DMS 273 (cell line): ENCODE results near the gene HPCAL1.
"Not testable (repeated sequence)": the region's sequence is repeated elsewhere in the genome, so short reads cannot be mapped to it uniquely, and the experiment has no call there.

ENCODE experiments used
- DNase-seq: peaks from one replicate; lab custom pipeline; 2025; ENCODE audit not compliant: unreplicated experiment; lab: John Stamatoyannopoulos, UW

The HPCAL1 gene

DNA sequence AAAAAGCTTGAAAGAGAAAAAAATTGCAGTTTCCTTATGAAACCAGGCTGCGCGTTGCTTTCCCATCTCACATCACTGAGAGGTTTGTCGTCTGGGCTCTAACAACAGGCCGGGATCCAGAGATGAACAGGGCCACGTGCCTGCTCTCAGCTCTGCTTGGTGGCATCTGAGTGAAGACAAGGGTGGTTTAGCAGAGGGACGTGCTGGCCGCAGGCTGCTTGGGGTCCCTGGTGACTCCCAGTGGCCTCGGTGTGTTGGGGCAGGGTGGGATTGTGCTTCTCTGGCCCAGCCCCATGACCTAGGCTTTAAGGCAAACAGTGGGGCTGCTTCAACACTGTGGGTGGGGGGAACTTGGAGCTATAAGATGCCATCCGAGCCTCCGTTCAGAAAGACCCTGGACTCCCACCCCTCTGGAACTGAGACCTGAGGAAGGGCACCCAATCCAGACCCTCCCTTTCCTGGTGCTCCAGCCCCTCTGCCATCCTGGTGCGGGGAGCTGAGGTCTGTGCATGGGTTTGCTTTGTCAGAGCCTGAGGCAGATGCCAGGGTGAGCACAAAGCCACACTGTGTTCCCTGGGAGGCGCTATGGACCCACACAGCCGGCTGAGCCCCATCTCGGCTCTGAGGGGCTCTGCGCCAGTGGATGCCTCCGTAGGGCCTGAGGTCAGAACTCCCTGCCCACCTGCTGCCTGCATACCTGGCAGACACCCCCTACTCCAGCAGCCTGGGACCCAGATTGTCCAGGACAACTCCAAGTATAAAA, 18.4 kb upstream of the HPCAL1 start:
- DNase-seq: no peak

DNA sequence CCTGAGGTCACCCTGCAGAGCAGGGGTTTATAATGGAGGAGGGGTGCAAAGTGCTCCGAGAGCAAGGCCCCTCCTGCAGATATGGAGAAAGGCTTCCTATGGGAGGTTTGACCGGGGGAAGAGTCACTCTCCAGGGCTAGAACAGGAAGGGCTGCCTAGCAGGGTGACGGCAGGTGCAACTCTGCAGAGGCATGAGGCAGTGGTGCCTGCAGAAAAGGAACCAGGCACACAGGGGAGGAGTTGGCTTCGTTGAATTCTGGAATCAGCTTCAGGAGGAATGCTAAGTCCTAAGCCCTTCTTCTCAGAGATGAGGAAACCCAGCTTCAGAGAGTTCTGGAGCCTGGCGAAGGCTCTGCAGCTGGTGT, 17.5 kb upstream of the HPCAL1 start:
- DNase-seq: no peak

DNA sequence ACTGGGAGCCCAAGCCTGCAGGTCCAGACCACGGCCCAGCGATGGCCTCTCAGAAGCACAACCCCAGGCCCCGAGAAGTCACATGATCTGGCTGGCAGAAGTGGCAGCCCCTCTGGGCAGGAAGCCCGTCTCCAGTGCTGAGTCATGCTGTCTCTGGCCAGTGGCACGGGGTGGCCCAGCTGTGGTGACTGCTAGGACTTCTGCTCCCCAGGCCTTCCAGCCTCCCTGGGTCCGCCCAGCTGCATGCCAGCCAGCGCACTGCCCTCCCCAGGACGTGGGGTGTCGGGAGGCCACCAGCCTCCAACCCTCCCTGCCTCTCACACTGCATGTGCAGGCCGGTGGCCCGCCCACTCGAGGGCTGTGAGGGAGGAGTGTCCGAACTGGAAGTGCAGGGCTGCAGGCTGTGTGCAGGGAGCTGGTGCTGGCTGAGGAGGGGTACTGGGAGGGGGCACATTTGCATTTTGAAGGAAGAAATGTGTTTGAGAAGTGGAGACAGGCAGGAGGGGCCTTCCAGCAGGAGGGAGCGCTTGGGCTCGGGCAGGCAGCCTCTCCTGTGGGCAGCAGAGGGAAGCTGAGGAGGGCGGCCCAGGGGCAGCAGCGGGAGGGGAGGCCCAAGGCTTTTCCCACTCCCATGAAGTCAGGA, 17.0 kb upstream of the HPCAL1 start:
- DNase-seq: peak; percentile 62

DNA sequence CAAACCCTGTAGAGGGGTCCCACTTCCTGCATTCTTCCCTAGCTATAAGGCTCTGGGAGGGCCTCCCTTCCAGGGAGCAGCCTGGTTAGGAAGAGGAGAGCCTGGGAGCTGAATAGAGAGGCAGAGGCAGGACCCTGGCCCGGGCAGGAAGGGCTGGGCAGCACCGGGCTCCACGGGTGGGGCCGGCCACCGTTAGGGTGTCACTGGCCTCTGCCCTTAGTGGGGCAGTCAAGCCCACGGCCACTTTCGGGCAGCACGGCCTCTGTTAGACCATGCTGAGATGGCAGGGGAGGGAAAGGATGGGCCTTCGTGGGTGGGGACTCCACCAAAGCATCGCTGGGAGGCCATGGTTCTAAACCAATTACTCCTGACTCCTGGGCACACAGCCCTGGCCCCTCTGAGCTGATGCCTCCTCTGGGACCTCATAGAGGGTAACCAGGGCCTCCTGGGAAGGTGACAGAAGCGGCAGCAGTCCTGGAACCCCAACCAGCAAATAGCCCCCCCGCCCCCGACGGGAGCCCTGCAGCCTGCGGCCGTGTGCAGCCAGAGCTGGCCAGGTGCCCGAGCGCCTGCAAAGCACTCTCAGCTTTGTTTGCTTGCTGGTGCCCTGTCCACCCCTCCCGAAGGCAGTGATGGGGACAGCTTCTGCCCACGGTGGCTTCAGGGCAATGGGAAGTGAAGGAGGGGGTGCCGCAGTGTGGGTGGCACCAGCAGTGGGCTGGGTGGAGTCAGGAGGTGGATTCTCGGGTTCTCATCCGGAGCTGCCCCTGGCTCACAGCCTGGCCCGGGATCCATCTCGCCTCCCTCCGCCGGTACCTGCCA, 16.3 kb upstream of the HPCAL1 start:
- DNase-seq: no peak

DNA sequence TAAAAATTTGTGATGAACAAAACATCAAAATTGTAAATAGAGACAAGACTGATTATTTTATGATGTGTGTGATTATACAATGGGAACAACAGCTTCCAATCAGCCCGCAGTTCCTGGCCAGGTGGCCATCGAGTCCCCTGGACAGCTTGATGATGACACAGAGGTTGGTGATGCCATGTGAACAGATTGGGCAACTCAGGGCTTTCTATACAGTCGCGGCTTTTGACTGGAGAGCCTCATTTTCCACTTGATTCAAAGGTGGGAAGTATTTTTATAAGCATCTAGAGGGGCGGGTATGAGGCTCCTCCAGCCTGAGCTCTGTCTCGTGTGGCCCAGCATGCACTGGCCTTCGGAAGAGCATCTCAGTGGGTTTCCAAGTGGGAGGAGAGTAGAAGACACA, 14.9 kb upstream of the HPCAL1 start:
- no peak for DNase-seq

DNA sequence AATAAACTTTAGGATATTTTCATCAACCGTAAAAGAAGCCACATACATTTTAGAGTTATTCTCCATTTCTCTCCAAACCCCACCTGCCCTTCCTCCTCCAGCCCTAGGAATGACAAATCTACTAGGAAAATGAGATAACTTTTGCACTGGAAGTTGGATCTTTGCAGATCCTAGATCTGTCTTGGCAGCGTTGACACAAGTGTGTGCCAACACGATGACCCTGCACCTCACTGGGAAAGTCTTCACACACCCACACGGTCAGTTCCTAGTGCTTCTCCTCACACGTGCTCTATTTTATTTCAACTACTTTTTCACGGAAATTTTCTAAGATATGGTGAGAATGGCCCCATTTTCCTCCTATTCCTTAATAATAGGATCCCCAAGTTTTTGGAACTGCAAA, 14.1 kb upstream of the HPCAL1 start:
- no peak for DNase-seq

DNA sequence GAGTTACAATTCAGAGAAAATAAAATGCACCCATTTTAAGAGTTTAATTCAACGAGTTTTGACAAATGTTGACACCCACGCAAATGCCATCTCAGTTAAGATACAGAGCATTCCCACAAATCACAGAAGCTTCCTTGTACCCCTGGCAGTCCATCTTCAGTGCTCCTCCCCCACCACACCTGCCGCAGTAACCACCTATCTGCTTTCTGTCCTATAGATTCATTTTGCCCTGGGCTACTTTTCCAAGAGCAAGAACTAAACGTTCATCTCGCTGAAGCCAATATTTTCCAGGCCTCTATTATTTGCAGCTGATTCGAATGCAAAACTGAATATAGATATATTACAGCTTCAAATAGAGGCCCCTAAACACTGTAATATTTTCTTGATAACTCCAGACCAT, 13.4 kb upstream of the HPCAL1 start:
- no peak for DNase-seq

DNA sequence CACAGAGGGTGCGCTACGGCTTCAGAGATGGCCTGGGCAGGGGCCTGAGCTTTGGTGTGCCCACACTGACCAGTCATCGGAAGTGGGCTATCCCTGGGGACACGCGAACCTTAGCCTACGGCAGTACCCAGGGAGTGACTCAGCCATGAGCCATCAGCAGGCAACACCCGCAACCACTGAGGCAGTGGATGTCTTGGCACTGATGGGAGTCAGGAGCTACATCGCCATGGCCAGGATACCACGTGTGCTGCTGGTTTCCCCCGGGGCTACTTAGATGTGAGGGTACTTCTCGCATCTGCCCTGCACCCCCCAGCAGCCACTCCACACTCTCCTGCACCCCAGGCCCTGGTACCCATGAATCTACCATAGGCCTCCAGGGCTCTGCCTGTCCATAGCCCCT, 12.8 kb upstream of the HPCAL1 start:
- no peak for DNase-seq

DNA sequence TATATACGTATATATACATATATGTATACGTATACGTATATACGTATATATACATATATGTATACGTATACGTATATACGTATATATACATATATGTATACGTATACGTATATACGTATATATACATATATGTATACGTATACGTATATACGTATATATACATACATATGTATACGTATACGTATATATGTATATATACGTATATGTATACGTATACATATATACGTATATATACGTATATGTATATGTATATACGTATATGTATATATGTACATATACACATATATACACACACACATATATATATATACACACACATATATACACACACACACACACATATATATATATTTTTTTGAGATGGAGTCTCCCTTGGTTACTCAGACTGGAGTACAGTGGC, 11.3 kb upstream of the HPCAL1 start:
- DNase-seq: not testable (repeated sequence)

DNA sequence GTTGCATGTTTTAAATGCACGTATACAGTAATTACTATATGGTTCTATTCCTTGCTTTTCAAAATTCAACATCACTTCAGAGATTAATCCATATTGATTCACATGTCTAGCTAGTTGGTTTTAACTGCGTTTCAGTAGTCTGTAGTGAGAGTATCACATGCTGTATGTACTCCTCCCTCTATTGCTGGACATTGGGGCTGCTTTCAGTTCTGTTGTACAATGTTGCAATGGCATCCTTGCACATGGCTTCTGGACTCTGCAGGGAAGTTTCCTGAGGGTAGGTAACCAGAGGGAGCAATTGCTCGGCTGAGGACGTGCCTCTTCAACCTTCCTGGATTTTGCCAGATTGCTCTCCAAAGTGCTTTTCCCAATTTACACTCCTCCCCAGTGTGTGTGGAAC, 10.7 kb upstream of the HPCAL1 start:
- no peak for DNase-seq

DNA sequence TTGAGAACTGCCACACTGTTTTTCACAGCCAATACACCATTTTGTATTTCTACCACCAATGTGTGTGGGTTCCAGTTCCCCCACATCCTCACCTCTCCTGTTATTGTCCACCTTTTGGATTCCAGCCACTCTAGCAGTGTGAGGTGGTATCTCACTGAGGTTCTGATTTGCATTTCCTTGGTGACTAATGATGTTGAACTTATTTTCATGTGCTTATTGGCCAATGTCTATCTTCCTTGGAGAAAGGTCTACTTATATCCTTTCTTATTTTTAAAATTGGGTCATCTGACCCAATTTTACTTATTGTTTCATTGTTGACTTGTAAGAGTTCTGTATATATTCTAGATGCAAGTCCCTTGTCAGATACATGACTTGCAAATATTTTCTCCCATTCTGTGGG, 9.1 kb upstream of the HPCAL1 start:
- DNase-seq: no peak

DNA sequence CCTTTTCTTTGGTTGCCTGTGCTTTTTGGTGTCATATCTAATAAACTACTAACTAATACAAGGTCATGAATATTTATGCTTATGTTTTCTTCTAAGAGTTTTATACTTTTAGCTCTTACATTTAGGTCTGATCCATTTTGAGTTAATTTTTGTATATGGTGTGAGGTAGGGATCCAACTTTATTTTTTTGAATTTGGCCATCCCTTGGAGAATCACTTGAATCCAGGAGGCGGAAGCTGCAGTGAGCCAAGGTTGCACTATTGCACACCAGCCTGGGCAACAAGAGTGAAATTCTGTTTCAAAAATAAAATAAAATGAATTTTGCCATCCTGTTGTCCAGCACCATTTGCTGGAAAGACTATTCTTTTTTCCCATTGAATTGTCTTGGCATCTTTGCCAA, 8.6 kb upstream of the HPCAL1 start:
- DNase-seq: no peak

DNA sequence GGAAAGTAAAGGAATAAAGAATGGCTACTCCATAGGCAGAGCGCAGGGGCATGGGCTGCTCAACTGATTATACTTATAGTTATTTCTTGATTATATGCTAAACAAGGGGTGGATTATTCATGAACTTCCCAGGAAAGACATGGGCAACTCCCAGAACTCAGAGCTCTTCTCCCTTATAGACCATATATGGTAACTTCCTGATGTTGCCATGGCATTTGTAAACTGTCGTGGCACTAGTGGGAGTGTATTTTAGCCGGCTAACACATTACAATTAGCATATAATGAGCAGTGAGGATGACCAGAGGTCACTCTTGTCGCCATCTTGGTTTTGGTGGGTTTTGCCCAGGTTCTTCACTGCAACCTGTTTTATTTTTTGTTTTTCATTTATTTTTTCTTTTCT, 7.1 kb upstream of the HPCAL1 start:
- DNase-seq: not testable (repeated sequence)

DNA sequence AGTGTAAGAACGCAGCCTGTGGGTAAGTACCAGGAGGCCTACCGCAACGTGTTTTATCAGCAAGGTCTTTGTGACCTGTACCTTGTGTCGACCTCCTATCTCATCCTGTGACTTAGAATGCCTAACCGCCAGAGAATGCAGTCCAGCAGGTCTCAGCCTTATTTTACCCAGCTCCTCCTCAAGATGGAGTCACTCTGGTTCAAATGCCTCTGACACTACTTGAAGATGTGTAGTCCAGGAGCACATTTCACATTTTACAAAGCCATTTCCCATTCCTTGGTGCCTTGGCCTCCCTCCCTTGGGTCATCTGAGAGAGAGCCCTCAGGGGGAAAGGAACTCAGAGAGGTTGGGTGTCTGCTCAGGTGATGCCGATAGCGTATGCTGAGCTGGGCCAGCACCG, 6.6 kb upstream of the HPCAL1 start:
- no peak for DNase-seq

DNA sequence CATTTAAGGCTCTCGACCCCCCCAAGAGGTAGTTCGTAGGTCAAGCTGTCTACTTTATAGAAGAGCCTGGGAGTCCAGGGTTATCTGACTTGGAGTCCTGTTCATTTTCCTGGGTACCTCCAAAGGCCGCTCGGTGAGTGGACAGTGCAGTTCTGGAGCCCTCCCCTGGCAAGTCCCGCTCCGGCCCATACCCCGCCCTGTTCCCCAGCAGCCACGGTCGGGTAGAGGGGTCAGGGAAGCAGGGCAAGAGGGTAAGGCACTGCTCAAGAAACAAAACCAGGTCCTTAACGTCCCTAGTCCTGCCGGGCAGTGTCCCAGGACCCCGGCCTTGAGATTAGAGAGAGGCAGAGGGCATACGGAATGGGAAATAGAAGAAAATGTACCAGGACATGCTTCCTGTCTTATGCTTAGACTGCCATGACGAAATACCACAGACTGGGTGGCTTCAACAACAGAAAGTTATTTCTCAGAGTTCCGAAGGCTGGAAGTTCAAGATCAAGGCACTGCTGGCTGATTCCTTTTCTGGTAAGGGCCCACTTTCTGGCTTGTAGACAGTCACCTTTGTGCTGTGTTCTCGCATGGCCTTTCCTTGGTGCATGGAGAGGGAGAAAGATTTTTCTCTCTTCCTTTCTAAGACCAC, 5.4 kb upstream of the HPCAL1 start:
- no peak for DNase-seq

DNA sequence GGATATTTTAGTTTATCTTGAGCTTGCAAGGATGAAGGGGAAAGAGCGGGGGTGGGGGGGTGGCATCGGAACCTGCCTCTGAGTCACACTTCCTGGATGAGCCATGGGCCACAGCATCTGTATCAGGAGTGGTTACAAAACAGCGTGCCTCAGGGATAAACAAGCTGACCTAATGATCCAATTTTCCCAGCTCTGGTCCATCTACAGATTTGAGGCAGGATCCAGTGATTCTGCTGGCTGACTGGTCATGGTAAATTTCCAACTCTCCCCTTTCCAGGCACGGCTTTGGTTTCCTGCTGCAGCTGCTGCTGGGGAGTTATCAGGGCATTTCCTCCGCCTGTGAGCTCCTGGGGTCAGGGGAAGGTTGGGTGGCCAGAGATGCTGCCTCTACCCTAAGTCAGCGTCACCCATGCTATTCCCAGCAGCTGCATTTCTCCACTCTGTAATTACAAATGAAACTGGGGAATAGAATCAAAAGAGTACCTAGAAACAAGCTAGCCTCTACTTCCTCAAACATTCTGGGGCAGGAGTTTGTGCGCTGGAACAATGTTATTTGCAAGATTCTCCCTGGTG, 4.7 kb upstream of the HPCAL1 start:
- DNase-seq: no peak

DNA sequence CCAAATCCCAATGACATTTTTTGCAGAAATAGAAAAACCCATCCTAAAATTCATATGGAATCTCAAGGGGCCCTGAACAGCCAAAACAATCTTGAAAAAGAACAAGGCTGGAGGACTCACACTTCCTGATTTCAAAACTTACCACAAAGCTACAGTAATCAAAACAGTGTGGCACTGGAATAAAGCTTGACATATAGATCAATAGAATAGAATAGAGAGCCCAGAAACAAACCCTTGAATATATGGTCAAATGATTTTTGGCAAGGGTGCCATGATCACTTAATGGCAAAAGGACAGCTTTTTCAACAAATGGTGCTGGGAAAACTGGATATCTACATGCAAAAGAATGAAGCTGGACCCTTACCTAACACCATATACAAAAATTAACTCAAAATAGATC, 3.9 kb upstream of the HPCAL1 start:
- DNase-seq: not testable (repeated sequence)

DNA sequence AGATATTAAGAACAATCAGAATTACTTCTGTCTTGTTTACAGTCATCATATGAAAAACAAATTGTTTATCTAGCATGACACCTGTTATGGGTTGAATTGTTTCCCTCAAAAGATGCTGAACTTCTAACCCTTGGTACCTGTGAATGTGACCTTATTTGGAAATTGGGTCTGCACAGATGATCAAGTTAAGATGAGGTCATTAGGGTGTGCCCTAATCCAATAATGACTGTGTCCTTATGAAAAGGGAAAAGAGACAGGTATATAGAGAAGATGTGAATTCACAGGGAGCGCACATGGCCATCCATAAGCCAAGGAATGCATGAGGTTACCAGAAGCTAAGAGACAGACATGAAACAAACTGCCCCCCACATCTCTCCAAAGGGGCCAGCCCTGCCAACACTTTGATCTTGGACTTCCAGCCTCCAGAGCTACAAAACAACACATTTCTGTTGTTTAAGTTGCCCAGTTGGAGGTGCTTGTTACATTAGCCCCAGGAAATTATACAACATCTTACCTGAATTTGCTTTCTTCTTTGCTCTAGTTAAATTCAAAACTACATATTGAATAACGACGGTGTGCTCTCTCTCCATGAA, 2.3 kb upstream of the HPCAL1 start:
- peak; percentile 27 for DNase-seq

DNA sequence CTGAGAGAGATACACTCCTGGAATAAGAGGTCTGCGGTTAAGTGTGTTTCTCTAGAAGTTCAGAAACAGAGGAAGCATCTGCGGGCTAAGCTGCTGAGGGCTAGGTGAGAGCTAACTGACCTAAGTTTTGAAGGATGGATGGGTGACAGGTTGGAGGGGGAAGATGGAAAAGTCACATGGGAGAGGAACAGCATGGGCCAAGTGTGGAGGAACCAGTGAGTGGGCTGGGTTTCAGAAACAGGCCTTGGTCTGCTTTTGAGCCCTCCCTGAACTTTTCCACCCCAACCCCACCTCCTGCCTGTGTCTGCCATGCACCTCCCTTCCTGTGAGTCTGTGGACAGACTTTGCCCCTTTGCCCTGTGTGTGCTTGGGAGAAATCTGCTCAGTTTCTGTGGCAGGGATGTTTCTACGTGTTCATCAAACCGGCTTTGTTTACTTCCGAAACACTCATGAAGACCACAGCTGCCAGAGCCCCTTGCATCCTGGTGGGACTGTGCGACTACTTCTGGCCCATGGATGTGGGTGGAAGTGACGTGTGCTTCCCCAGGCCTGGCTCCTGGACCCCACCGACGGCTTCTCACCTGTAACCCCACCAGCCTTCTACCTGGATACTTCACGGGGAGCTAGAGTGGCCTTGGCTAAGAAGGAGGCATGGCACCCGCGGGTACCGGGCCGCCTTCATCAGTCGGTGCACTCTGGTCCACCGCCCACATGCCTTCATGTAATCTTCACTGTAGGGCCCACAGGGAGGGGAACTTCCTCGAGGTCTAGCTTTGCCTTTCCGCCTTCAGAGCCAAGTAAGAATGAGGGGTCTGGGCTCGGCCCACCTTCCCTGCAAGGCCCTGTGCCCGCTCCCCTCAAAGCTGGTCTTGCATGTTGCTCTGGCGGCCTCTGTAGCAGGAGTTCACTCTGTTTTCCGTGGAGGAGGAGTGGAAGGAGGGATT, 1.4 kb upstream of the HPCAL1 start:
- DNase-seq: no peak

DNA sequence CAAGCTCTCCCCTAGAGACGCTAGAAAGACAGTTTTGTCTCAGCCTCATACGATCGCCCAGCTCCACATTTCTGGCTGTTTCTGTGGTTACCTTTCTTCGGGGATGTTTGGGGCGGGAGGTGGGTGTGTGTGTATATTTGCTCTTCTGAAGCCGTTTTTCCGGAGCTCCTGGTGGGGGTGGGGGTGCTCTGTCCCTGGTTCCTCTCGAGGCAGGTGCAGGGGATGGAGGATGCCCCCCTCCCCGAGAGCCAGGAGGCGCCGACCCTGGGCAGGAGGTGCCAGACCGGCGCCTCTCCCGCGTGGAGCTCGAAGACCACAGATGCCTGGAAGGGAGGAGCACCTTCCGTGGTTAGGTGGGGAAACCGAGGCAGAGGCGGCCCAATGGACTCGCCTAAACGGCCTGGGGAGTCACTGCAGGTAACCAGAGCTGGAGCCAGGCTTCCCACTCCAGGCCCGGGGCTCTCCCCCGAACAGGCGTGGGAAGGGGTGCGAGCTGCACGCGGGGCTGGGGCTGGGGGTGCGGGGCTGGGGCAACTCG, 694 bp upstream of the HPCAL1 start:
- no peak for DNase-seq
